NCI-H774 (cell line): ENCODE data around the gene PTGDR2.

Experiments
- DNase-seq: peaks from one replicate; lab custom pipeline; 2025; lab: John Stamatoyannopoulos, UW

PTGDR2 gene

GRCh38 chr11:60809691-60810090 is 46.1 kb downstream of the PTGDR2 start:
- no peak for DNase-seq

- DNase-seq = no peak
Observed at GRCh38 chr11:60809249-60809648, 46.5 kb downstream of the PTGDR2 start.

- DNase-seq = no peak
Observed at GRCh38 chr11:60803273-60803936, 52.3 kb downstream of the PTGDR2 start.

GRCh38 chr11:60801194-60801593 is 54.6 kb downstream of the PTGDR2 start:
- DNase-seq = no peak
